HG02571 (cell line): Measurements from ENCODE around the gene CAST.

ENCODE experiments used
- ATAC-seq: cut with Tn5 transposase; IDR thresholded peaks from one replicate; pipeline ENCODE4 v1.9.1; 2021; ENCODE audit warnings: mild to moderate bottlenecking, moderate library complexity; ENCODE audit not compliant: unreplicated experiment

Gene CAST

GRCh38 chr5:96709152-96709821 lies 47.1 kb downstream of the CAST start:
- no peak for ATAC-seq

- no peak for ATAC-seq
These were observed 50.0 kb downstream of the CAST start for GRCh38 chr5:96712100-96712746.

GRCh38 chr5:96714450-96714849 lies 52.3 kb downstream of the CAST start:
- no peak for ATAC-seq

- no peak for ATAC-seq
These were observed 52.8 kb downstream of the CAST start for GRCh38 chr5:96714951-96715451.

GRCh38 chr5:96716007-96716406 lies 53.8 kb downstream of the CAST start:
- ATAC-seq: no peak

- no peak for ATAC-seq
These were observed 54.5 kb downstream of the CAST start for GRCh38 chr5:96716716-96717115.

GRCh38 chr5:96717874-96718273 lies 55.7 kb downstream of the CAST start:
- ATAC-seq: no peak

- ATAC-seq: no peak
These were observed 56.5 kb downstream of the CAST start for GRCh38 chr5:96718635-96719077.

- ATAC-seq: no peak
These were observed 58.2 kb downstream of the CAST start for GRCh38 chr5:96720408-96720807.

- no peak for ATAC-seq
These were observed 59.3 kb downstream of the CAST start for GRCh38 chr5:96721351-96721977.

- no peak for ATAC-seq
These were observed 63.1 kb downstream of the CAST start for GRCh38 chr5:96725257-96725656.

- no peak for ATAC-seq
These were observed 64.6 kb downstream of the CAST start for GRCh38 chr5:96726802-96727201.

GRCh38 chr5:96729156-96729555 lies 67.0 kb downstream of the CAST start:
- ATAC-seq: no peak

- ATAC-seq: no peak
These were observed 68.4 kb downstream of the CAST start for GRCh38 chr5:96730586-96730985.

- no peak for ATAC-seq
These were observed 71.8 kb downstream of the CAST start for GRCh38 chr5:96733771-96734500.

GRCh38 chr5:96734871-96735325 lies 72.7 kb downstream of the CAST start:
- ATAC-seq: no peak

- no peak for ATAC-seq
These were observed 74.8 kb downstream of the CAST start for GRCh38 chr5:96736937-96737336.

- no peak for ATAC-seq
These were observed 78.9 kb downstream of the CAST start for GRCh38 chr5:96741106-96741505.

- ATAC-seq: no peak
These were observed 79.7 kb downstream of the CAST start for GRCh38 chr5:96741891-96742309.

- no peak for ATAC-seq
These were observed 80.4 kb downstream of the CAST start for GRCh38 chr5:96742538-96742937.

- no peak for ATAC-seq
These were observed 81.0 kb downstream of the CAST start for GRCh38 chr5:96743065-96743768.
